GM21515 (cell line): Measurements from ENCODE around the gene PERM1.
A peak's percentile ranks its signal among the peaks of the same experiment; 100 is the strongest.
"Not testable (repeated sequence)": the region's sequence is repeated elsewhere in the genome, so short reads cannot be mapped to it uniquely, and the experiment has no call there.

Source experiments
- ATAC-seq: cut with Tn5 transposase; IDR thresholded peaks from one replicate; pipeline ENCODE4 v1.9.1; 2021; ENCODE audit not compliant: unreplicated experiment

Gene PERM1

GRCh38 chr1:978835-979743 lies 2.8 kb downstream of the PERM1 start:
- ATAC-seq, result no peak

DNA sequence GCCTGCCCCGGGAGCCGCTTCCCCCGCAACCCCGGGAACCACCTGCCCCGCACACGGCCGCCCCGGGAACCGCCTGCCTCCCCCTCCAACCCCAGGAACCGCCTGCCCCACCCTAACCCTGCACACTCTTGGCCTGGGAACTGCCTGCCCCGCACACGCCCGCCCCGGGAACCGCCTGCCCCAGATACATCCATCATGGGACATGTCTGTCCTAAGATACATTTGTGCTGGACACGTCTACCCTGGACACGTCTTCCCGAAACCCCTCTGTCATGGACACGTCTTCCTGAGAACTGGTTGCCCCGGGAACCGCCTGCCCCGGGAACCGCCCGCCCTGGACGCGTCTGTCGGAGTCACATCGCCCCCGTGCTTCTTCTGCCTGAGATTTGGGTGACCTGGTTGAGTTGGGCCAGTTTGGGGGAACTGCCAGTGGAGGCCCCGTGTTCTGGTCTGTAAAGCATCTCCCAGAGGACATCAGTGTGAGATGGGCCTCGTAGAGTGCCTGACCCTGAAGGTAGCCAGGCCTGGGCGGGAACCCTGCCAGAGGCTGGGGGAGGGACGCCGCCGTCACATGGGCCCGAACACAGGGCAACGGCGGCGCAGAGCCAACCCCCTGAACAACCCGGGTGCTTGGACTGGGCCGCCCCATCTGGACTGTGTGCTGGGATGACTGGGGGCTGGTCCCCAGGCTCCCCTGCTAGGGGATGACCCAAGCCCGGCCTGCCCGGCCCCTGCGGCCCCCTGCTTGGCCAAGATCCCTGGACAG lies 3.6 kb downstream of the PERM1 start:
- ATAC-seq, result no peak

DNA sequence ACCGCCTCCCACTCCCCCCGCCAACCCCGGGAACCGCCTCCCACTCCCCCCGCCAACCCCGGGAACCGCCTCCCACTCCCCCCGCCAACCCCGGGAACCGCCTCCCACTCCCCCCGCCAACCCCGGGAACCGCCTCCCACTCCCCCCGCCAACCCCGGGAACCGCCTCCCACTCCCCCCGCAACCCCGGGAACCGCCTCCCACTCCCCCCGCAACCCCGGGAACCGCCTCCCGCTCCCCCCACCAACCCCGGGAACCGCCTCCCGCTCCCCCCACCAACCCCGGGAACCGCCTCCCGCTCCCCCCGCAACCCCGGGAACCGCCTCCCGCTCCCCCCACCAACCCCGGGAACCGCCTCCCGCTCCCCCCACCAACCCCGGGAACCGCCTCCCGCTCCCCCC lies 5.1 kb downstream of the PERM1 start:
- ATAC-seq, result not testable (repeated sequence)

DNA sequence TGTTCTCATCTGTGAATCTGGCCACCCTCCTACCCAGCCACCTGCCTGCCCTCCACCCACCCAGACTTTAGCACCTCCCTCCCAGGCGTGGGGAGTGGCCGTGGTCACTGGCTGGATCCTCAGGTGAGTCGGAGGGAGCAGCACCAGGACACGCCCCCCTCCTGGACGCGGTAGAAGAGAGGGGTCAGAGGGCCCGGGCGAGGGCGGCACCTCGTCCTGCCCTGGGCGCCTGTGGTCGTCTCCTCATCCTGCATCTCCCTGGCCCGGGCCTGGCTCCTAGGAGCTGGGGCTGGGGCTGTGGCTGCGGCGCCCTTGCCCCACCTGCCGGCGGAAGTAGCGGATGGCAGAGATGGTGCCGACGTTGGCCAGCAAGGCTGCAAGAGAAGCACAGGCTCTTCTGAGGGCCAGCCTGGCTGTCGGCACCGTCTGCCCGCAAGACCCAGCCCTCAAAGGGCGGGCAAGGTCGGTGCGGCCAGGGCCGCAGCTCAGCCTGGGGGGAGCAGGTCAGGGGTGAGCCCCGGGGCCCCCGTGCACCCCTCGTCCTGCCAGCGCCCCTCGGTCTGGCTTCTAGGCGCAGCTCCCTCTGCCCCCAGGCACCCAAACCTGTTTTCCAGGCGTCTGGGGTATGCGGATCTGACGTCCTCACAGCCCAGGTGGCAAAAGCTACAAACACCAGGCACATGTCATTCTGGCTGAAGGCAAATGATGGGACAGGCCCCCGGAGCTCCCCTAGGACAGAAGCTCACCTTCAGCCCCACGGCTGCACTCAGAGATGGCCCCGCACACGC lies 5.8 kb downstream of the PERM1 start:
- ATAC-seq, result no peak

GRCh38 chr1:975365-975764 lies 6.5 kb downstream of the PERM1 start:
- no peak for ATAC-seq

DNA sequence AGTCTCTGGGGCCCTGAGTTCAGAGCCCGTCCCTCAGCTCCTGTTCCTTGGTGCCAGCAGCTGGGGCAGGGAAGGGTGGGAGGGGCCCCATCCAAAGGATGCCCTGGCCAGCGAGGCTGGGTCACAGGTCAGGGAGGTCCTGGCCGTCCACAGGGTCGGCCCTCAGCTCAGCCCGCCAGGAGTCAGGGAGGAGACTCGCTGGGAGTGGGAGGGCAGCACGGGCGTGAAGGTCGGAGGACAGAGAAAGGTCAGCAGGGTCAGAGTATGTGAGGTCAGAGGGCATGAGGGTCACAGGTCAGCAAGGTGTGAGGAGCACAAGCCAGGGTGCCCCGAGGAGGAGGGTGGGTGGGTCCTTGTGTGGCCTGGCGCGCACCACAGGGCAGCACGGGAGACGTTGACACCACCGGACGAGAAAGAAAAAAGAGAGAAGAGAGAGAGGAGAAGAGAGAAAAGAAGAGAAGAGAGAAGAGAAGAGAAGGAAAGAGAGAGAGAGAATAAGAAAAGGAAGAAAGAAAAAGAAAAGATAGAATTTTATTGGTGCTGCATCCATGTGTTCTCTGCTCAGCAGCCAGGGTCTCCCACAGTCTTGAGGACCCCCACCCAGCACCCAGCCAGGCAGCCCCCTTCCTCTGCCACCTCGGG lies 7.1 kb downstream of the PERM1 start:
- no peak for ATAC-seq

DNA sequence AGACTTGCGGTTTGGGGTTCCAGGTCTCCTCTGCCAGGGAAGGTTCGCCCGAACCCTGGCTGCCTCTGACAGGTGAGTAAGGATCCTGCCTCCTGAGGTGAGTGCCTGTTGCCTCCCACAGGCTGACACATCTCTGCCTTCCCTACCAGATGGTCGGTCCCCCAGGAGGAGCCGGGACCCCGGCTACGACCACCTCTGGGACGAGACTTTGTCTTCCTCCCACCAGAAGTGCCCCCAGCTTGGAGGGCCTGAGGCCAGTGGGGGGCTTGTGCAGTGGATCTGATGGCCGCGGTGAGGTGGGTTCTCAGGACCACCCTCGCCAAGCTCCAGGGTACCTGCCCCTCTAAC lies 7.6 kb downstream of the PERM1 start:
- ATAC-seq, result no peak

DNA sequence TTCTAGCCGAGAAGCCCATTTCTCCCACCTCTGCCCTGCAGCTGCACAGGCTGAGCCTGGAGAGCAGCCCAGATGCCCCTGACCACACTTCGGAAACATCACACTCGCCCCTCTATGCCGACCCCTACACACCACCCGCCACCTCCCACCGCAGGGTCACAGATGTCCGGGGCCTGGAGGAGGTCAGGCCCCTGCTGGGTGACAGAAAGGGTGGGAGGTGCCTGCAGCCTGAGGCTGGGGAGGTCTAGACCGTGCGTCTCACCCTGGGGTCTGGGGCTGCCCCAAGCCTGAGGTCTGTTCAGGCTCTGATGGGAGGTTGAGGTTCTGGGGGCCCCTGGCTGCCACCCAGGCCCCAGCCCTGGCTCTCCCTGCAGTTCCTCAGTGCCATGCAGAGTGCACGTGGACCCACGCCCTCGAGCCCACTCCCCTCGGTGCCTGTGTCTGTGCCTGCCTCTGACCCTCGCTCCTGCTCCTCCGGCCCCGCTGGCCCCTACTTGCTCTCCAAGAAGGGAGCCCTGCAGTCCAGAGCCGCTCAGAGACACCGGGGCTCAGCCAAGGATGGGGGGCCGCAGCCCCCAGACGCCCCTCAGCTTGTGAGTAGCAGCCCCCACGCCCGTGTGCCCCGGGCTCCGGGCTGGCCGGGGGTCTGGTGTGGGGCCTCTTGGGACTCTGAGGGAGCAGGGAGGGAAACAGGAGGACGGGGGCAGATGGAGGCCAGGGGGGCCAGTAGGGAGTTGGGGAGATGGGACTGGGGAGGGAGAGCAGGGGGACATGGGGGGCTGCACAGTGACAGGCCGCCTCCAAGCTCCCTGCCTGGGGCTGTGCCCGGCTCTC lies 8.2 kb downstream of the PERM1 start:
- ATAC-seq, result no peak

DNA sequence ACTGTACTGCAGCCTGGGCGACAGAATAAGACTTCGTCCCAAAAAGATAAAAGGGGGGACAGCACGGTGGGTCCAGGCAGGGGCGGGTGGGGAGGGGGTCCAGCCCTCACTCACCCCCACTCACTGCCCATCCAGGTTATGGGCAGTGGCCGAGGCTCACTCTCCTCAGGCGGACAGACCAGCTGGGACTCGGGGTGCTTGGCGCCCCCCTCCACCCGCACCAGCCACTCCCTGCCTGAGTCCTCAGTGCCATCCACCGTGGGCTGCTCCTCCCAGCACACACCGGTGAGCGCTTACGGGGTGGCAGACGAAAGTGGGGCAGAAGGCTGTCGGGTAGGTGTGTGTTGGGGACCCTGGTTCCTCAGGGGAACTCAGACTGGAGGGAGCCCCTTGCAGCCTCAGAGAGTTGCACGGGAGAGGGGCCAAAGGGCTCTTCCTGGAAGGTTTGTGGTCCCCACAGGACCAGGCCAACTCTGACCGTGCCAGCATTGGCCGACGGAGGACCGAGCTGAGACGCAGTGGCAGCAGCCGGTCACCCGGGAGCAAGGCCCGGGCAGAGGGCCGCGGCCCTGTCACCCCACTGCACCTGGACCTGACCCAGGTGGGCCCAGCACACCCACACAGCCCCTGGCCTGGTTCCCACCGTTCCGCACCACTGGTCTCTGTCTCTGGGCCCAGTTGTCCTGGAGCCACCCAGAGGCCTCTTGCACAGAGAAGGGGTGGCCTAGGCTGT lies 9.0 kb downstream of the PERM1 start:
- no peak for ATAC-seq

DNA sequence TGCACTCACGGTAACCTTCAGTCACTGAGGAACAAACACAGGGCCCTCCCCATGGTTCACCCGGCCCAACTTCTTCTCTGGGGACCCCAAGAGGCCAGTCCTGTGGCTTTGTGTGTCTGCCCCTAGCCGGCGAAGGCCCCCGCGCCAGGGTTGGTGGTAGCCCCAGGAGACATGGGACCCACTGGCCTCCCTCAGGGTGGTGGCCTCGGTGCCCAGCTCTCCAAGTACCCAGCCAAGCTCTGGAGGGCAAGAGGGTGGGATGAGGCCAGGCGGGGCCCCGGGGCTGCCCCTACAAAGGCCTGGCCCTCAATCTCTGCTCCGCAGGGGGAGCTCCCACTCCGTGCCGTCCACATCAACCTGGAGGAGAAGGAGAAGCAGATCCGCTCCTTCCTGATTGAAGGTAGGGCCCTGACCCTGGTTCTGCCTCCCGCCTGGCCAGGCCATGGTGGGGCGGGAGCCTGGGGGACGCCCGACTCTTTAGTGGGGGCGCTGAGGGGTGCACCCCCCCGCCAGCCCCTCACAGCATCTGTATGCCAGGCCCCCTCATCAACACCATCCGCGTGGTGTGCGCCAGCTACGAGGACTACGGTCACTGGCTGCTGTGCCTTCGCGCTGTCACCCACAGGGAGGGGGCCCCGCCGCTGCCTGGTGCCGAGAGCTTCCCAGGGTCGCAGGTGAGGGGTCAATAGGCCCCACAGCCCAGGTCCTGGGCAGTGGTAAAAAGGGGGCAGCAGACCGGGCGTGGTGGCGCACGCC lies 10.0 kb downstream of the PERM1 start:
- no peak for ATAC-seq

DNA sequence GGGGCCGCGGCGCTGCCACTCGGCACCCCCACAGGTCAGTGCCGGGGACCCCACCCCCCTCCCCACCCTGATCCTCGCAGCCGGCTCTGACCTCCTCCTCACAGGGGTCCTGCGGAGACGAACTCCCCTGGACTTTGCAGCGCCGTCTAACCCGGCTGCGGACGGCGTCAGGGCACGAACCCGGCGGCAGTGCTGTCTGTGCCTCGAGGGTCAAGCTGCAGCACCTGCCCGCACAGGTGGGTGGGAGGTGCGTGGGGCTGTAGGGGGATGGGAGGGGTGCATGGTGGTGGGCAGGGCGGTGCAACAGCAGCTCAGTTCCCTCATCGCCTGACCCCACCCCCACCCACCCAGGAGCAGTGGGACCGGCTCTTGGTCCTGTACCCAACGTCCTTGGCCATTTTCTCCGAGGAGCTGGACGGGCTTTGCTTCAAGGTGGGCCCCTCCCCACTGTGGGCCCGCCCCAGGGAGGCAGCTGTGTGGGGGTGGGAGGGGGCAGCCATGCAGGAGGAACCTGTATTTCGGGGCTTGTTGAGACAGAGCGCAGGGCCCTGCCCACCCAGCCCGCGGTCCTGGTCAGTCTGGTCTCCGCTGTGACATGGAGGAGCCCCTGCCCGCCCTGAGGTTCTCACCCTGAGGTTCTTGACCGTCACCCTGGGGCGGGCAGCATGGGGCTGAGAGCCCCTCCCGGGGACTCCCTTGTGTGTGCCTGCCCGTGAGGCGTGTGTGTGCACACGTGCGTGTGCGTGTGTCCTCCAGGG lies 10.7 kb downstream of the PERM1 start:
- ATAC-seq, result no peak

DNA sequence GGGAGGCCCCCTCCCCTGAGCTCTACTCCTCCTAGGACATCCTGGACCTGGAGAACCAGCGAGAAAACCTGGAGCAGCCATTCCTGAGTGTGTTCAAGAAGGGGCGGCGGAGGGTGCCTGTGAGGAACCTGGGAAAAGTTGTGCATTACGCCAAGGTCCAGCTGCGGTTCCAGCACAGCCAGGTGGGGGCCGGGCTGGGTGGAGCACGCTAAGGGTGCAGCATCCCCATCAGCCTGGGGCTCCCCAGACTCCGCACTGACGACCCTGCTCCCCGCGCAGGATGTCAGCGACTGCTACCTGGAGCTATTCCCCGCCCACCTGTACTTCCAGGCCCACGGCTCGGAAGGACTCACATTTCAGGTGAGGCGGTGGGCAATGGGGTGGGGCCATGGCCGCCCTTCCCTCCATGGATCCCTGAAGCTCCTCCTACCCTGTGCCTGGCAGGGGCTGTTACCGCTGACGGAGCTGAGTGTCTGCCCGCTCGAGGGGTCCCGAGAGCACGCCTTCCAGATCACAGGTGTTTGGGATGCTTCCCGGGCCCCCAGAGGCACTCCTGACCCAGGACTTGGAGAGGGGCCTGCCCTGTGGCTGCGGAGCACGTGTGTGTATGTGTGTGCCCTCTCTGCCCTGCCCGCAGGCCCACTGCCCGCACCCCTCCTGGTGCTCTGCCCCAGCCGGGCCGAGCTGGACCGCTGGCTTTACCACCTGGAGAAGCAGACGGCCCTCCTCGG lies 11.5 kb downstream of the PERM1 start:
- no peak for ATAC-seq

GRCh38 chr1:969260-969855 lies 12.5 kb downstream of the PERM1 start:
- no peak for ATAC-seq

GRCh38 chr1:967466-968343 lies 14.2 kb downstream of the PERM1 start:
- no peak for ATAC-seq

GRCh38 chr1:966704-967300 lies 15.1 kb downstream of the PERM1 start:
- ATAC-seq, result peak; percentile 51
